ENCODE data around the gene TMEM63A. TPM values are rescaled to one million over a fixed set of nuclear protein-coding genes. Genes with fewer than 3 reads are reported as not detected.

Gene TMEM63A
- polyA plus RNA-seq, 2 of the 4 experiments (the other 2 are of a cell fraction) = 7.5 to 9.5 TPM

- Histone ChIP-seq H3K27ac (no peak overlapping the region), H3K9me3 (no peaks in the 10 kb centered on the region), H3K4me1 (peaks cover 34% of the 10 kb centered on the region), H3K4me2 (no peak overlapping the region), H3K4me3 (no peak overlapping the region)
- TF ChIP-seq ELK1 (IDR thresholded peaks at IDR 0.05; ENCODE audit: low read depth, low read length) = no peak
- TF ChIP-seq RCOR1 (IDR thresholded peaks at IDR 0.05; ENCODE audit: low read depth, low read length) = no peak
- no peak for TF ChIP-seq MAX (IDR thresholded peaks at IDR 0.05)
- no peak for TF ChIP-seq POLR2AphosphoS2 (conservative IDR thresholded peaks at IDR 0.05; ENCODE audit: low read length)
- no peak for TF ChIP-seq POLR2A (IDR thresholded peaks at IDR 0.05; ENCODE audit: low read length)
- TF ChIP-seq TFCP2L1 (CRISPR knock-in tag; IDR thresholded peaks at IDR 0.05) = no peak
- TF ChIP-seq HDAC2 (IDR thresholded peaks at IDR 0.05) = no peak
- TF ChIP-seq BCL3 (IDR thresholded peaks at IDR 0.05) = no peak
- no peak for TF ChIP-seq EHMT2 (IDR thresholded peaks at IDR 0.05; ENCODE audit: low read depth)
- TF ChIP-seq USF2 (IDR thresholded peaks at IDR 0.05) = no peak
- no peak for TF ChIP-seq RAD21 (conservative IDR thresholded peaks at IDR 0.05 in 1 of 2, IDR thresholded peaks at IDR 0.05 in 1 of 2)
- POLR2A ChIA-PET = no interaction called here
- CTCF ChIA-PET = interaction anchor here (1.0 to 2.3 kb wide), 4 partner anchors 38 to 398 kb away, joined by 3 to 8 read pairs (median 3); no protein-coding TSS in a partner anchor
- DNase-seq (ENCODE audit: low read depth in 1 of 2, low spot score in 1 of 2) = no peak
- 83% methylated on average over 10 of the region's 10 CpGs for WGBS (ENCODE audit: missing lambda C conversion rate)
- ATAC-seq = no peak
- no peak for FAIRE-seq
Observed at GRCh38 chr1:225873281-225873850, 8.8 kb downstream of the TMEM63A start.

GRCh38 chr1:225872075-225872430, 10.1 kb downstream of the TMEM63A start:
- Histone ChIP-seq H3K9me3 (no peaks in the 10 kb centered on the region), H3K4me1 (peaks cover 29% of the 10 kb centered on the region), H3K4me3 (no peak overlapping the region), H3K27ac (peak overlapping the region in 1 of 2 experiments; percentile 30; a peak in 1 of 6 replicates), H3K4me2 (peak overlapping the region; percentile 57)
- DNase-seq (ENCODE audit: low read depth in 1 of 2, low spot score in 1 of 2) (no peak), FAIRE-seq (no peak), ATAC-seq (no peak)
- ChIA-PET CTCF (interaction anchor here (0.6 to 2.4 kb wide), 8 partner anchors 11 to 326 kb away, joined by 3 to 11 read pairs (median 3); partner anchors contain the start of genes SRP9 and TMEM63A), POLR2A (interaction anchor here (0.9 to 1.9 kb wide), 3 partner anchors 10 to 191 kb away, joined by 3 to 14 read pairs (median 4); partner anchors contain the start of genes H3-3A, PYCR2 and TMEM63A)
- TF ChIP-seq NPAS2 (CRISPR knock-in tag; IDR thresholded peaks at IDR 0.05; ENCODE audit: borderline replicate concordance) (no peak), JUNB (IDR thresholded peaks at IDR 0.05) (no peak), CEBPB (IDR thresholded peaks at IDR 0.05) (no peak), HOXA7 (CRISPR knock-in tag; IDR thresholded peaks at IDR 0.05) (no peak), ATOH8 (CRISPR knock-in tag; IDR thresholded peaks at IDR 0.05; ENCODE audit: low read depth) (no peak), MAX (IDR thresholded peaks at IDR 0.05) (no peak), RFX5 (IDR thresholded peaks at IDR 0.05) (no peak), SREBF2 (IDR thresholded peaks at IDR 0.05) (no peak), ESRRA (IDR thresholded peaks at IDR 0.05; ENCODE audit: borderline replicate concordance, low read length) (no peak), ZFP36 (IDR thresholded peaks at IDR 0.05; ENCODE audit: borderline replicate concordance, partially characterized antibody) (no peak), ZC3H11A (IDR thresholded peaks at IDR 0.05) (no peak), PHF8 (IDR thresholded peaks at IDR 0.05; ENCODE audit: borderline replicate concordance, low read depth) (no peak), GATA3 (IDR thresholded peaks at IDR 0.05; ENCODE audit: borderline replicate concordance) (no peak), CHD4 (IDR thresholded peaks at IDR 0.05; ENCODE audit: borderline replicate concordance) (no peak), NR3C1 (IDR thresholded peaks at IDR 0.05) (no peak), HES2 (IDR thresholded peaks at IDR 0.05) (no peak), SMC3 (IDR thresholded peaks at IDR 0.05) (no peak), BCL3 (IDR thresholded peaks at IDR 0.05) (no peak), CBX8 (IDR thresholded peaks at IDR 0.05) (no peak), ZNF302 (CRISPR knock-in tag; IDR thresholded peaks at IDR 0.05) (no peak)
- 35% methylated on average over 3 of the region's 3 CpGs for WGBS (ENCODE audit: missing lambda C conversion rate)
